ENCODE results near the gene CLEC9A.

DNA sequence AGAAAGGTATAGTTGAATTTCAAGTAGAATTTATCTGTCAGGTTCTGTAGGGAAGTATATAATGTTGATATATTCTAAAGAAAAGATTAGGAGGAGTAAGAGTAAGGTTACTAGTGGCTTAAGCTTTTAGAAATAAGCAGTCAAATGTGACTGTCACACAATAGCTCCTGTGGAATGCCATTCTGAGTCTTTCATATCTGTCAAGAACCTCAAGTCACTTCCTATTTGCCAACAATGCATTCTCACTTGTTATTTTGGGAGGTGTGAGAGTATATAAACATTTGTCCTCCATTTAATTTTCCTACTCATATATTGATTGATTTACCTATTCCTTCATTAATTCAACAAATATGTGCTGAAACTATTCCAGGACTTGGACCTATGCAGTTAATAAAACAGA lies 11.7 kb downstream of the CLEC9A start:
- no peak for TF ChIP-seq GATA2 (IDR thresholded peaks at IDR 0.05; ENCODE audit: low read depth, low read length)
- TF ChIP-seq GATA3 (IDR thresholded peaks at IDR 0.05; ENCODE audit: low read depth, low read length), result no peak
